GM18909 (cell line): ENCODE data around the gene MAPK8IP2.

Experiments used
- ATAC-seq: cut with Tn5 transposase; IDR thresholded peaks from one replicate; pipeline ENCODE4 v1.9.1; 2021; ENCODE audit warnings: mild to moderate bottlenecking; ENCODE audit not compliant: unreplicated experiment, poor library complexity

Gene MAPK8IP2

GRCh38 chr22:50600538-50600937 lies at the start of gene MAPK8IP2:
TSS of gene MAPK8IP2 (plus strand) at chr22:50600793. CDS start at chr22:50600819, 26 bp downstream.
- ATAC-seq, result no peak

DNA sequence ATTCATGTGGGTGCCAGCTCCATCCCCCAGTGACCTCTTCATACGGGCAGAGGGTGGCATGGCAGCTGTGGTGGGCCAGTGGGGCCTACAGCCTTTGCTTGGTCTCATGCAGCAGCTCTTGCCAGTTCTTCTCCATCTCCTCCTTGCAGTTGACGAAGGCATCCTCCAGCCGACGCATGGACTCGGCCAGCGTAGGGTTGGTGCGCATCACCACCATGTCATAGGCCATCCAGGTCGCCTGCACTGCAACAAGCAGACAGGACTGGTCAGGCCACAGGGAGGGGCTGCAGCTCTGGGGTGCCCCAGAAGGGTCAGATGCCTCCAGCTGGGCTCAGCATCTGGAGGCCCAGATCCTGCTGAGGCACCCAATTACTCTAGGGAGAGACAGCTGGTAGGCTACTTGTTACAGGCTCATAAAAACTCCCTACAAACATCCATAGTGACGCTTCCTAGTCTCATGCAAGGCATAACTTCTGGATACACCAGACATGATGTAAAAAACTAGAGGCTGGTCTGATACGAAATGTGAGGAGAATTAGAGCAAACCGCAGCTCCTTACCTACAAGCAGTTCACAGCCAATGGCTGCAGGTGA lies 49.3 kb upstream of the MAPK8IP2 start:
- no peak for ATAC-seq

GRCh38 chr22:50553310-50553709 lies 47.3 kb upstream of the MAPK8IP2 start:
- ATAC-seq, result no peak

- no peak for ATAC-seq
These were observed 43.9 kb upstream of the MAPK8IP2 start for GRCh38 chr22:50556703-50557102.

DNA sequence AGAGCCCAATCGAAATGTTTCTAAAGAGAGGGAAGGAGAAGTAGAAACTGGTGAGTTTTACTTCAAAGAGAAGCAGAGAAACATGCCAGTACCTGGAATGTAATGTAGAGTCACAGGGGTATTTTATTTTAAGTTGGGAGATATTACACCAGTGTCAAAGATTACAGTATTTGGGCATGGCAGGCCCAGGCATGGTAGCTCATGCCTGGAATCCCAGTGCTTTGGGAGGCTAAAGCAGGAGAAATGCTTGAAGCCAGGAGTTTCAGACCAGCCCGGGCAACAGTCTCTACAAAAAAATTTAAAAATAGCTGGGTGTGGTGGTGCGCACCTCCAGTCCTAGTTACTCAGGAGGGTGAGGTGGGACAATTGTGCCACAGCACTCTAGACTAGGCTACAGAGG lies 40.6 kb upstream of the MAPK8IP2 start:
- ATAC-seq, result no peak

DNA sequence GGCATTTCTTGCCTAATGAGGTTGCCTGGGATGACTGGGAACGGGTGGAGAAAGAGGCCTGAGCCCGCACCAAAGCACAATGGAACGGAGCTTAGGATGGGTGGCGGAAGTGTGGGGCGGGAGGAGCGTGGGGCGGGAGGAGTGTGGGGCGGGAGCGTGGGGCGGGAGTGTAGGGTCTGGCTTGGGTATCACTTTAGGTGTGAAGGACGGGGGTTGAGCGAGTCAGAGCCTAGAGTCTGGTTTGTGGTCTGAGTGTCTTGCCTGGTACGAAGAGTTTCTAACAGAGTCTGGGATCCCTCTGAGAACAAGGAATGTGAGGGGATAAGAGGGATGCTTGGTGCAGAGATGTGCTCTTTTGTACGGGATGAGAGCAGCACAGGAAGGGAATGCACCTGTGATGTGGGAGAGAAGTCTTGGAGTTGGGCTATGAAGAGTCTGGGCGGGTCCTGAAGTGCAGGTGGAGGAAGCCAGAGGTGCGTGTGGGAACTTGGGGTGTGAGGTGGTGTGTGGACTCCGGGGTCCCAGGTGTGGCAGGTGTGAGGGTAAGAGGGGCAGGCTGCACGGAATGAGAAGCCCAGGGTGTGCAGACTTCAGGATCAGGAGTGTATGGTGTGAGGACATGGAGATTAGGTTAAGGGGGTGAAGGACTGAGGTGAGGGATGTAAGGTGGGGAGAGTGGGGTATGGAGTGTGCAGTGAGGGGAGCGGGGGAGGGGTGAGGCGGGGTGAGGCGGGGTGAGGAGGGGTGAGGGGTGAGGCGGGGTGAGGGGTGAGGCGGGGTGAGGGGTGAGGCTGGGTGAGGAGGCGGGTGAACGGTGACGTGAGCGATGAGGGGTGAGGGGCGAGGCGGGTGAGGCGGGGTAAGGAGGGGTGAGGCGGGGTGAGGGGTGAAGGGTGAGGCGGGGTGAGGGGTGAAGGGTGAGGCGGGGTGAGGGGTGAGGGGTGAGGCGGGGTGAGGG lies 38.9 kb upstream of the MAPK8IP2 start:
- ATAC-seq, result no peak

GRCh38 chr22:50562523-50563412 lies 37.8 kb upstream of the MAPK8IP2 start, which contains the start of gene SYCE3:
TSS of gene SYCE3 (minus strand) at chr22:50562919. CDS start at chr22:50556405, 6,514 bp downstream.
- peak; percentile 92 for ATAC-seq

- ATAC-seq, result no peak
These were observed 37.0 kb upstream of the MAPK8IP2 start for GRCh38 chr22:50563413-50564160.

GRCh38 chr22:50564289-50564688 lies 36.3 kb upstream of the MAPK8IP2 start:
- ATAC-seq, result no peak

GRCh38 chr22:50567721-50568252 lies 32.8 kb upstream of the MAPK8IP2 start:
- no peak for ATAC-seq

- no peak for ATAC-seq
These were observed 32.0 kb upstream of the MAPK8IP2 start for GRCh38 chr22:50568626-50569025.

- no peak for ATAC-seq
These were observed 31.5 kb upstream of the MAPK8IP2 start for GRCh38 chr22:50569041-50569459.

DNA sequence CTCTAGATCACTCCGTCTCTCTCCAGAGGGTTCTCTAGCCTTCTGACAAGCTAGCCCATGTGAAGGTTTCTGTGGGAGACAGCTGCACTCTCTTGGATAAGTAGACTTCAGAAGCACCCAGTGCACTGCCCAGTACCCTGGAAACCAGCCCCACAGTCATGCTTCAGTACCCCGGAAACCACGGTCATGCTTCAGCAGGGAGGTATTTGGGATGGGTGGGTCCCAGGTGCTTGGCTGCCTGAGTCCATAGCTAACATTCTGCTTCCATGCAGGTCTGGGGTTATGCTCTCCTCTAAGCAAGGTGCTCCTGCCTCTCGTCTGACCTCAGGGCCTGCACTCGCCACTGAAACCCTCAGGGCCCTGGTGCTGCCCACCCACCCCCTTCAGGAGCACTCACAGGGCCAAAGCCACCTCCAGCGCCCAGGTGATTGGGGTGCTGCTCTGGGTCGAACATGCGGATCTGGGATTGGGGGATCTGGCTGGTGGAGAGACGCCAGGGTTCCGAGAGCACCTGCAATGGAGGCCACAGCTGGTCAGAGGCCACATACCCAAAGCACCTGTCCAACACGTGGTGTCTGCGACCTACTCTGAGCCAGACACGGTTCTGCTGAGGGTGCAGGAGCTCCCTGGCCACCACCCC lies 30.6 kb upstream of the MAPK8IP2 start:
- ATAC-seq, result no peak

DNA sequence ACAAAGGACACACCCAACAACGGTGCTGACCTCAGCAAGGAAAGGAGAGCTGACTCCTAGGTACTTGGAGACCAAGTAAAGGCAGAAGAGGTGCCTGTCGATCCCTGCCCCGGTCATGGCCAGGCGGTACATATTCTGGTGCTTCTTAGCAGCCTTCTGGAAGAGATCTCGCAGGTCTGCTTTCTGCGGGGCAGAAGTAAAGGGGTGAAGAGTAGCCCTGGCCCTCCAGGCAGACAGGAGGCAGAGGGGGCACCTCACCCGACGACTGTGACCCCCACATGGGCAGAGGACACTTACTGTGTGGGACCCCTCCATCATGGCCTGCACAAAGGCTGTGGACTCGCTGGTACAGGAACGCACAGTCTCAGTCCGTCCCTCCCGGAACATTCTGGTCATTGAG lies 29.7 kb upstream of the MAPK8IP2 start:
- ATAC-seq, result no peak

DNA sequence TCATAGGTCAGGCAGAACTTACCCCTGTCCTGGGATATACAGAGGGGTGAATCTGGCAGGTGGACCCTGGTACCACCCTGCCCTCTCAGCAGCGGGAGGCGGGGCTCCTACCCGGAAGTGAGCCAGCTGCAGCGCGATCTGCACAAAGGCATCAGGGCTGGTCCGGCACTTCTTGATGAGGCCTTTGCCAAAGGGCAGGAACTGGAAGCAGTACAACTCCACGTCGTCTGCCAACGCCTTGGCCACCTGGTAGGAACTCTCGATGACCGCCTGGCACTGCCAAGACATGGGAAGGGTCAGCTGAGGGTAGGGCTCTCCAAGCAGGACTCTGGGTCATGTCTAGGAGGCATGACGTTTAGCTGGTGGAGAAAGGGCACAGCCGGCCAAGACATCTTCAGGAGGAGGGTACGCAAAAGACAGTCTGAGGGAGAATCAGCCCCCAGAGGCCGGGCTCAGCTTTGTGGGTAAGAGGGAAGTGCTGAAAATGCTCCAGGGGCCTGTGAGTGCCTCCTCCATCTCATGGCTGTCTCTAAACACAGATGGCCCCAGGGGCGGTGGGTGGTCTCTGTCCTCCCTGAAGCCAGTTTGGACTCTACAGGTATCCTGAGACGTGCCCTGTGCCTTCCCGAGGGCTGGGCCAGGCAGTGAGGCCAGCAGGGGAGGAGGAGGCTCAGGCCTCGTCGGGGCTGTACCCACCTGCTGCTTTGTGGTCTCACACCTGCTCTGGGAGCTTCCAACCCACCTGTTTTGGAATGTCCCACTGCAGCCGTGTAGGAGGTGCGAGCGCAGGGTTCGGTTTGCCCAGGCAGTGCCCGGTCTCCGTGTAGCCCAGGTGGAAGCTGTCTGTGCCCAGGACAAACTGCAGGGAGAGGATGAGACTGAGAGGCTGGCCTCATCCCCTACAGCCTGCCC lies 29.1 kb upstream of the MAPK8IP2 start:
- ATAC-seq, result no peak

DNA sequence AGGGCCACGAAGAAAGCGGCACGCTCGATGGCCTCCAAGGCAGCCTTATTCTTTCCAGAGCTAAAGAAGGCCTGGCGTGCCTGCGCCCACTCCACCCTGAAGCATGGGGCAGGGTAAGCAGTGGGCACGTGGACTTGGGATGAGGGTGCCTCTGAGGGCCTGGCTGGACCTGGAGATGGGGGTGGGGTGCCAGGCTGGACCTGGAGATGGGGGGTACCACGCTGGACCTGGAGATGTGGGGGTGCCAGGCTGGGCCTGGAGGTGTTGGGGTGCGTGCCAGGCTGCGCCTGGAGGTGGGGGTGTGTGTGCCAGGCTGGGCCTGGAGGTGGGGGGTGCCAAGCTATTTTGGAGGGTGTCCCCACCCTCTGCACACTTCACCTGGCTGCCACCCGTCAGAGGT lies 27.6 kb upstream of the MAPK8IP2 start:
- ATAC-seq, result no peak

- ATAC-seq, result no peak
These were observed 26.9 kb upstream of the MAPK8IP2 start for GRCh38 chr22:50573491-50574382.
